HG03025 (cell line): ENCODE results near the gene KLHL29.

Experiments
- ATAC-seq: cut with Tn5 transposase; IDR thresholded peaks from one replicate; pipeline ENCODE4 v1.9.1; 2021; ENCODE audit warnings: mild to moderate bottlenecking, moderate library complexity; ENCODE audit not compliant: unreplicated experiment, low FRiP score

KLHL29 gene

DNA sequence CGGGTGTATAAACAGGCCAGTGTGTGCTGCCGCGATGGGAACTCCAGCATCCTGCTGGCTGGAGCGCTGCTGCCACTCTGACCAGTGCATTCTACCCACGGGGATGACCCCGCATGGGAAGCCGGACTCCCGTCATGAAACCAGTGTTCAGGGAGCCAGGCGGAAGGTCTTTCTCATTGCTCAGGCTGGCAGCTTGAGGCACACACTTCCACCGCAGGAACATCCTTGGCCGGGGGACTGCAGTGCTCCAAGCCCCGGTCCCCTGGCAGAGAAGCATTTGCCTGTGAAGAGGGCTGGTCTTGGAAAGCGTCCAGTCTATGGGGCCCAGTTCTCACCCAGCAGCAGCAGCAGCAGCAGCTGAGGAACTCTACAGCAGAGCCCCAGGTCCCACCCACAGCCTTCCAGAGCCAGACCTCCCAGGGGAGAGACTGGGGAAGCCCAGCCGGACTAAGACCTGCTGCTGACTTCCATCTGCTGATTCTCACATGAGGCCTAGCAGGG is 235.9 kb downstream of the KLHL29 start:
- ATAC-seq: no peak

- ATAC-seq: no peak
These were observed 236.6 kb downstream of the KLHL29 start for GRCh38 chr2:23621616-23622015.

- no peak for ATAC-seq
These were observed 237.5 kb downstream of the KLHL29 start for GRCh38 chr2:23622466-23622865.

GRCh38 chr2:23622966-23623675 is 238.1 kb downstream of the KLHL29 start:
- no peak for ATAC-seq

DNA sequence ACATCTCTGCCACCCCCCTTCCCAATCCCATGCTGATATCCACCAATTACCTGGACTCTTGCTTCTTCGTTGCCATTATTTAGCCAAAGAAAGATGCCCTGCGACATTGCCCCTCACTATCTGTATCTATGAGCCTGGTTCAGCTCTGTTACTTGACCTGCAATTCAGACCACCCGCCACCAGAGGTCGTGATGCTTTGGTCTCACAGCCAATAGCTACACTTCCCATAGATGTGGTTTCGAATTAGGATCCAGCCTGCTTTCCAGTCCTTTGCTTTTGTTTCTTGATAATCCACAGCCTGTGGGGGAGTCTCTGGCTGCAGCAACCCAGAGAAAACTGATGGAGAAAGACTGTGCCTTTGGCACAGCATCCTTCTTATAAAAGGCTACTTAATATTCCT is 239.4 kb downstream of the KLHL29 start:
- ATAC-seq: no peak

DNA sequence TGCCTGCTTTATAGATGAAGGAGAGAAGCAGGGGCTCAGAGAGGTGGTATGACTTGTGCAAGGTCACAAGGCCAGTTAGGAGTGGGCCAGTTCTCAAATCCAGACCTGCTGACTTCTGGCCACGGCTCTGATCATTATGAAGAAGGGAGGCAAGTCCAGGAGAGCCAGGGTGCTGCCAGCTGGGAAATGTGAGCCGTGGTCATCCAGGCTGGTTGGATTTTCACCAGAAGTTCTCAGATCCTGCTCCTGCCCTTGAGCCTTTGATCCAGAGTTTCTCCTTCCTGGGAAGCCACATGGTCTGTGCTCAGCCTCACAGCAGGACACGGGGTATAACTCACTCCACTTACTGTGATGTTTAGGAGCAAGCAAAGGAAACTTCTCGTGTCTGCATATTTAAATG is 239.9 kb downstream of the KLHL29 start:
- ATAC-seq: no peak

DNA sequence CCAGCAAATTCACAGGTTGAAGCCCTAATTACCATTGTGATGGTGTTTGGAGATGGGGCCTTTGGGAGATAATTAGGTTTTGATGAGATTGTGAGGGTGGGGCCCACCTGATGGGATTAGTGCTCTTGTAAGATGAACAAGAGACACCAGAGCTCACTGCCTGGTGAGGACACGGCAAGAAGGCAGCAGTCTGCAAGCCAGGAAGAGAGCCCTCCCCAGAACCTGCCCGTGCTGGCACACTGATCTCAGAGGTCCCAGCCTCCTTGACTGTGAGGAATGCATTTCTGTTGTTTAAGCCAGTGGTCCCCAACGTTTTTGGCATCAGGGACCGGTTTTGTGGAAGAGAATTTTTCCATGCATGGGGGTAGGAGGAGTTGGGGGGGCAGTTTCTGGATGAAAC is 240.7 kb downstream of the KLHL29 start:
- ATAC-seq: no peak

- ATAC-seq: no peak
These were observed 241.8 kb downstream of the KLHL29 start for GRCh38 chr2:23626701-23627230.

DNA sequence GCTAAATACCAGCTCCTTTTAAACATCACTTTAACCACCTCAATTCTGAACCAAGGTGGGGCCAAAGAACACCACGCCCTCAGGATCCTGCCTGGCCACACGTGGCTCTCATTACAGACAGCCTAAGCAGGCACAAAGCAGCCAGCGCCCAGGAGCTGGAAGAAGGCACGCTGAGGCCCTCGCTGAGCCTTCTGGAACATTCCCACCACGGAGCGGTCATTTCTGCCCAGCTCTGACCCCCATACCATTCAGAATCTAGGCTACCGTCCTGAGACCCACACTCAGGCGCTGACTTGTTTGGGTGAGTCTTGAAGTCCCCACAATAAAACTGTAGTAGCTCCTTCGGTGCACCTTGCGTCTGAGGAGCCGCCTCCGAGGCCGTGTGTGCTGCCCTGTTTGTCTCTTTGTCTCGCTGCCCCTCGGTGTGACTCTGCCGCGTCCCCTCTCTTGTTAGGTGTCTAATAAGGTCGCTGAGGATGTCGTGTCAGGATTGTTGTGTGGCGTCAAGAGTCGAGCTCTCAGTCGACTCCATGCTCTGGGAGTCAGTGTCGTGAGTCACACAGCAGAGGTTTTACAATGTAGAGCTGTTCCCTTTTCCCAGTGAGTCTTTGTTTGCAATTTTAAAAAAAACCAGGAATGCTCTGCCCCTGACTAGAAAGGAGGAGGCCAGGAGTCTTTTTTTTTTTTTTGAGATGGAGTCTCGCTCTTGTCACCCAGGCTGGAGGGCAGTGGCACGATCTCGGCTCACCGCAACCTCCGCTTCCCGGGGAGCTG is 242.4 kb downstream of the KLHL29 start:
- no peak for ATAC-seq

DNA sequence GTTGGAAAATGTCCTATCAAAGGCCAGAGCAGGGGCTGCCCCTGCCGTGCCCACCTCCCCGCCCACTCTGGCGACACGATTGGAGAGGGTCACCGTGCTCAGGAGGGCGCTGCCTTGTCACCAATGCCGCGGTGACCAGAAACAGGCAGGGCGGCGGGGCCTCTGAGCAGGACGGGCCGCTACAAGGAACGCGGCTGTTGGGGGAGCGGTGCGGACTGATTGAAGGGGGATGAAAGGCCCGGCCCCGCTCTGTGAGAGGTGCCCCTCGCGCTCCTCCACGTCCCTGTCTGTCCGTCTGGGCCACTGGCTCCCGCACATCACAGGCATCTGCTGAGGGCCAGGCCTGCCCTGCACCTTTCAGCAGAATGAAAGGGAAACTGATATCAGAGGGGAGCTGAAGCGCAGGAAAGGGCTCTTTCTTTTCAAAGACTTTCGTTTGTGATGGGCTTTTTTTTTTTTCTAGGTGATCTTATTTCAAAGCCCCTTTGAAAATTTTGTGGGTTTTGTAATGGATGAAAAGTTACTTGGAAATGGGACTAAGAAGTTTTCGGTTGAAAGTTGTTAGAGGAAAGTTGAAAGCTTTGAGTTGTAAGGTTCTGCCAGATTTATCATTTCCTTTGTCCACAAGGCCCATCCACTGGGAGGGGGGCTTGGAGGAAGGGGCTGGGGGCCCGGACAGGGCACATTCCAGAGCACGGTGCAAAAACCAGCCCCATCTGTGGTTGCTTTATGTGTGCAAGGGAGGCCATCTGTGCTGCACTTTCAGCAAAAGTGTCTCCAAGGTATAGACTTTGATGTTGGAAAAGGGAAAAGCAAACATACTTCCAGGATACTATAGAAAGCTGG is 244.2 kb downstream of the KLHL29 start:
- no peak for ATAC-seq

GRCh38 chr2:23629772-23630480 is 244.9 kb downstream of the KLHL29 start:
- ATAC-seq: no peak

GRCh38 chr2:23630961-23631360 is 246.0 kb downstream of the KLHL29 start:
- no peak for ATAC-seq

DNA sequence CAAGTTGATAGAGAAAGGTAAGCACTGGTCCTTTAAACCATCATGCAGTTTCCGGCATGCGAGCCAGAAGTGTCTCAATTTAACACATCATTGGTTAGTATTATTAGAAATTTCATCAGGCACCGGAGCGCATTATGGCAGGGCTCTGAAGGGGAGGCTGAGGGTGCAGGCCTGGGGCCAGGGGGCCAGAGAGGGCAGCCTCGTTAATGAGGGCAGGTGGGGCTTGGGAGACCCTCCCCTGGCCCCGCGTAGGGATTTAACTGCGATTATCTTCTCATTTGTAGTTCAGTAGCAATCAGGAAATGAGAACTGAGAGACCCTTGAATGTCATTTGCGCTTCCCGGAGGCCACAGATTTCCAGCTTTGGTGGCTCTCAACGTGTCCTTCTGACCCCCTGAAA is 246.4 kb downstream of the KLHL29 start:
- no peak for ATAC-seq

GRCh38 chr2:23632386-23632785 is 247.4 kb downstream of the KLHL29 start:
- ATAC-seq: no peak

- ATAC-seq: no peak
These were observed 247.9 kb downstream of the KLHL29 start for GRCh38 chr2:23632831-23633395.

DNA sequence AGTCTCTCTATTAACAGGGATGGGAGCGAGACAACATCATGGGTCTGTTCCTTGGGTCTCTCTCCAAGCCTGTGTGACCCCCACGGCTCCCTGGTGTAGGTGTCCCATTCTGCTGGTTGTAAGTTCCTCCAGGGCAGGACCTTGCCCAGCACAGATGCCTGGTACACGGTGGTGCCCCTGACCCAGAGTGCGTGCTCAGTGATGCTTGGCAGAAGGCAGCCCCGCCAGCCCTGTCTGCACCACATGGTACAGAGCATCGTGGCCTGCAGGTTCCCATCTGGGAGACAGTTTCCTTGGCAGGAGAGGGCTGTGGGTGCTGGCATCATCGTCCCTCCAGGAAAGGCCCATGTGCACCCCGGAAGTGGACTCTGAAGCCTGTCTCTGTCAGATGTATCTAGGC is 249.0 kb downstream of the KLHL29 start:
- no peak for ATAC-seq

DNA sequence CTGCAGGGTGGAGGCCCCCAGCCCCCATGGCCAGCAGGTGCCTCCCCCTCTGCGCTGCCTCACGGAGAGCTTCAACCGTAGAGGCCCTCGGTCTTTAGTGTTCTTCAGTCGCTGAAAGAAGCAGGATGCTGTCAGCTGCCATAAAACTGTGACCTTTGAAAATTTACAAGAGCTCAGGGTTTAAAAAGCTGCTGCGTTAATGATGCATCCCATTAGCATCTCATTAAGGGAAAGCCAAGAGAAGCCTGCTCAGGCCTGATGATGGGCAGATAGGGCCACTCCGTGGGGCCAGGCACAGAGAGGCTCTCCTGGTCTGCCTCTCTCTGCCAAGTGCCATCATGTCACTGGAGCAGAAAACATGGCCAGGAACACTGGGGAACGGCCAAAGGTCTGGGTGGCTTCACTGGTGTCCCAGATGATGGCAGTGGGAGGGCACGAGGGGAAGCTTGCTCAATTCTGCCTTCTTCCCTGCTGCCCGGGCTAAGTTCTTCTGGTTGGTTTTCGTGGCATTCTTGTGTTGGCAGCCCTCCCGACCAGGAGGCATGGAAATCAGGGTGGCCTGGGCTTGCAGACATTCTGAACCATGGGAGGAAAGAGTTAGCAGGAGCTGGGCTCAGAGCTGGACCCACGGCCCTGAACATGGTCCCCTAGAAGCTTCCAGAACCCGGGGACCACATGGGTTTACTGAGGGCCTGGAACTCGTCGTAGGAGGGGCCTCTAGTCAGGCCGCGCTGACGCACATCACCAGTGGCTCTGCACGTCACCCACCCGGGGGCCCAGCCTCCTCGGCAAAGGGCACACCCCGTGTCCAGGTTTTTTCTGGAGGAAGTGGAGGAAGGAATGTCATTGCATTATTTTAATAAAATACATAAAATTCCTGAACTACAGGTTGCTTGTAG is 250.7 kb downstream of the KLHL29 start:
- ATAC-seq: no peak

DNA sequence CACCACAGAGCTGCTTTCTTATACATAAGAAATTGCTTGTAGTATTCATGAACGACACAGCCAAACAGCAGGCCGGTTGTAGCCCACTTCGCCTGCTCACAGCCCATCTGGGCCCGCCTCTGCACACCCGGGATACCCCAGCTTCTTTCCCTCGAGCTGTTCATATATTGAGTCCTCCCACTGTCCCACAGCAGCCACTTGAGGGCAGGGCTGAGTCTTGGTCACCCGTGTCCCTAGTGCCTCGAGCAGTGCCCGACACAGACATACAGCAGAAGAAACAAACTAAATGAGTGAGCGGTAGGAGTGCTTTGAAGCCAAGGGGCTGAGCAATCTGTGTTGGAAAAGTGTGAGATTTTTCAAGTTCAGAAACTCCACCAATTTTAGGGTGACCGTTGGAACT is 251.4 kb downstream of the KLHL29 start:
- no peak for ATAC-seq
